ENCODE results near the gene PRUNE1.

- TF ChIP-seq CTCF (IDR thresholded peaks at IDR 0.05) (no peak), POLR2A (IDR thresholded peaks at IDR 0.05) (no peak)
Measured at GRCh38 chr1:151055581-151055980, 47.3 kb downstream of the PRUNE1 start.
